OCI-LY3 (cell line): ENCODE measurements around the gene IQSEC1.

Source experiments
- EZH2phosphoT487 ChIP-seq: fragments of 200-600 bp; shearing (Covaris generic); IDR thresholded peaks from 2 replicates; pipeline ENCODE4 v1.6.1; 2018; ENCODE audit warnings: antibody characterized with exemption, mixed run types, low read depth
- TF ChIP-seq, protein P1 (sequence below): fragments of 200-600, 300-600 bp; sonication (generic); IDR thresholded peaks from 2 replicates; pipeline ENCODE4 v1.5.1; 2014; ENCODE audit warnings: antibody characterized with exemption, low read length, low read depth

DNA sequence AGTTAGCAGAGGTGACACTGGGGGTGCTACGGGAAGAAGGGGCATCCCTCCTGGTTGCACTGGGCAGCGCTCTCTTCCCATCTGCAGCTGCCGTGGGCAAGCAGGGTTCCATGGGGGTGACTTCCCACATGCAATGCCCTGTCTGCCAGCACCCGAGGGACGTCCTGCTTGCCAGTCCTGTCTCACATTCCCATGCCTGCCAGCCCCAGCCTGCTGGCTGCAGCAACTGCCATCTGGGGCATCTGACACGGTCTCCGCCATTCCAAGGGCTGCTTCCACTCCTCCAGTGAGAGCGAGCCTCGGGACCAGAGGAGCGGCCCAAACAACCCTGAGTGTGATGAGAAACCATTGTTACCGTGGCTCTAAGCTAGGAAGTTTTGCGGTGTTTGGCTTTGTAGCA is 186.5 kb downstream of the IQSEC1 start:
- TF ChIP-seq, protein P1, sequence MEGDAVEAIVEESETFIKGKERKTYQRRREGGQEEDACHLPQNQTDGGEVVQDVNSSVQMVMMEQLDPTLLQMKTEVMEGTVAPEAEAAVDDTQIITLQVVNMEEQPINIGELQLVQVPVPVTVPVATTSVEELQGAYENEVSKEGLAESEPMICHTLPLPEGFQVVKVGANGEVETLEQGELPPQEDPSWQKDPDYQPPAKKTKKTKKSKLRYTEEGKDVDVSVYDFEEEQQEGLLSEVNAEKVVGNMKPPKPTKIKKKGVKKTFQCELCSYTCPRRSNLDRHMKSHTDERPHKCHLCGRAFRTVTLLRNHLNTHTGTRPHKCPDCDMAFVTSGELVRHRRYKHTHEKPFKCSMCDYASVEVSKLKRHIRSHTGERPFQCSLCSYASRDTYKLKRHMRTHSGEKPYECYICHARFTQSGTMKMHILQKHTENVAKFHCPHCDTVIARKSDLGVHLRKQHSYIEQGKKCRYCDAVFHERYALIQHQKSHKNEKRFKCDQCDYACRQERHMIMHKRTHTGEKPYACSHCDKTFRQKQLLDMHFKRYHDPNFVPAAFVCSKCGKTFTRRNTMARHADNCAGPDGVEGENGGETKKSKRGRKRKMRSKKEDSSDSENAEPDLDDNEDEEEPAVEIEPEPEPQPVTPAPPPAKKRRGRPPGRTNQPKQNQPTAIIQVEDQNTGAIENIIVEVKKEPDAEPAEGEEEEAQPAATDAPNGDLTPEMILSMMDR = no peak
- no peak for TF ChIP-seq EZH2phosphoT487
